ENCODE data around the gene LRP1B. TPM values are rescaled to one million over a fixed set of nuclear protein-coding genes. Genes with fewer than 3 reads are reported as not detected.

LRP1B gene
- total RNA-seq, 1 experiment from 2014 or later, result 0.52 TPM

GRCh38 chr2:140509765-140510164, 1621.1 kb downstream of the LRP1B start:
- ChIA-PET POLR2A (no interaction called here), CTCF (no interaction called here)
- DNase-seq (ENCODE audit: low spot score) (no peak), ATAC-seq (no peak)
- no peak overlapping the region for H3K27ac Mint-ChIP-seq
- TF ChIP-seq ZNF532 (CRISPR knock-in tag; IDR thresholded peaks at IDR 0.05; ENCODE audit: borderline replicate concordance) (no peak), ZNF423 (CRISPR knock-in tag; IDR thresholded peaks at IDR 0.05) (no peak), USF2 (CRISPR knock-in tag; IDR thresholded peaks at IDR 0.05) (no peak), MLX (CRISPR knock-in tag; IDR thresholded peaks at IDR 0.05) (no peak), CREB1 (CRISPR knock-in tag; IDR thresholded peaks at IDR 0.05) (no peak), ZSCAN18 (CRISPR knock-in tag; IDR thresholded peaks at IDR 0.05) (no peak), HMGXB4 (CRISPR knock-in tag; IDR thresholded peaks at IDR 0.05) (no peak), KAT7 (CRISPR knock-in tag; IDR thresholded peaks at IDR 0.05; ENCODE audit: borderline replicate concordance) (no peak), ATF6 (CRISPR knock-in tag; IDR thresholded peaks at IDR 0.05) (no peak), JUN (CRISPR knock-in tag; IDR thresholded peaks at IDR 0.05) (no peak), ATF2 (CRISPR knock-in tag; IDR thresholded peaks at IDR 0.05; ENCODE audit: borderline replicate concordance, low read depth) (no peak), FOXK1 (CRISPR knock-in tag; IDR thresholded peaks at IDR 0.05) (no peak)
- no peaks in the 10 kb centered on the region for H3K36me3 Mint-ChIP-seq
- no peak overlapping the region for H3K4me3 Mint-ChIP-seq
- H3K9me3 Mint-ChIP-seq, result no peaks in the 10 kb centered on the region; the same call in 1 of the 2 replicates
- H3K27me3 Mint-ChIP-seq (ENCODE audit: low read depth), result no peaks in the 10 kb centered on the region
- 0 out of 2 replicates have a peak, but pooled peaks cover 4% of the 10 kb centered on the region for H3K4me1 Mint-ChIP-seq

Measured in WTC11 (cell line).